Naive thymus-derived CD8-positive, alpha-beta T cell (primary cell): ENCODE data around the gene ROPN1B. TPM values are rescaled to one million over a fixed set of nuclear protein-coding genes. Genes with fewer than 3 reads are reported as not detected.
"Not testable (repeated sequence)": the region's sequence is repeated elsewhere in the genome, so short reads cannot be mapped to it uniquely, and the experiment has no call there.

Source experiments
- ATAC-seq, 2 donors: fragments of 150-1000 bp; cut with Tn5 transposase in 1 of 2; sonication (Bioruptor Pico), chemical (Tn5 transposase) in 1 of 2; 1 replicate in 1 of 2; 2 replicates in 1 of 2; pipeline ENCODE4 v1.10.0; 2021; ENCODE audit warnings: mild to moderate bottlenecking in 2 of 2, moderate library complexity in 2 of 2
- POLR2A ChIA-PET: fragments of 350-600 bp; sonication (Branson Sonifier 250); formaldehyde crosslinking; loops from one replicate; lab custom pipeline; 2021; ENCODE audit warnings: antibody characterized with exemption; lab: Charles Lee
- DNase-seq, 10 donors: peaks; one replicate each; pipeline versions ENCODE4 v3.0.0 to v3.0.0-alpha.2; 2020 to 2022
- H3K27ac Mint-ChIP-seq, 10 donors: one replicate each; pipeline ENCODE4 v1.8.0; 2020 to 2022; ENCODE audit warnings: mild to moderate bottlenecking in 10 of 10, mixed read lengths in 10 of 10, moderate library complexity in 4 of 10, inconsistent platforms in 1 of 10
- H3K27me3 Mint-ChIP-seq, 5 donors: one replicate each; pipeline ENCODE4 v1.8.0; 2021 to 2022; ENCODE audit warnings: mixed read lengths in 5 of 5
- H3K36me3 Mint-ChIP-seq, 3 donors: one replicate each; pipeline ENCODE4 v1.8.0; 2020 to 2022; ENCODE audit warnings: mixed read lengths in 3 of 3, mild to moderate bottlenecking in 2 of 3, inconsistent platforms in 1 of 3
- H3K4me1 Mint-ChIP-seq, 4 donors: one replicate each; pipeline ENCODE4 v1.8.0; 2021 to 2022; ENCODE audit warnings: mixed read lengths in 4 of 4
- H3K4me3 Mint-ChIP-seq, 10 donors: one replicate each; pipeline ENCODE4 v1.8.0; 2020 to 2022; ENCODE audit warnings: mild to moderate bottlenecking in 10 of 10, mixed read lengths in 10 of 10, moderate library complexity in 6 of 10, inconsistent platforms in 1 of 10
- H3K9me3 Mint-ChIP-seq, 9 donors: one replicate each; pipeline ENCODE4 v1.8.0; 2020 to 2022; ENCODE audit warnings: mixed read lengths in 9 of 9, mild to moderate bottlenecking in 3 of 9, inconsistent platforms in 1 of 9, moderate library complexity in 1 of 9
- polyA plus RNA-seq, 3 donors: library from polyadenylated mRNA; unstranded; fragments of 300-500 nt; fragmentation: Illumina TruSeq; gene quantifications; one replicate each; pipeline ENCODE4 v1.2.3, GENCODE V29; 2021
- total RNA-seq, 8 experiments: library from RNA in 2 of 8; stranded (reverse) in 2 of 8; gene quantifications; one replicate each; pipeline ENCODE4 v1.2.3 and lab custom pipeline; 2021 to 2026

ROPN1B gene
- total RNA-seq (not detected), polyA plus RNA-seq (not detected), total RNA-seq (lab: John Stamatoyannopoulos, UW) (0 to 0.21 (median 0) reads per million in 6 experiments)

DNA sequence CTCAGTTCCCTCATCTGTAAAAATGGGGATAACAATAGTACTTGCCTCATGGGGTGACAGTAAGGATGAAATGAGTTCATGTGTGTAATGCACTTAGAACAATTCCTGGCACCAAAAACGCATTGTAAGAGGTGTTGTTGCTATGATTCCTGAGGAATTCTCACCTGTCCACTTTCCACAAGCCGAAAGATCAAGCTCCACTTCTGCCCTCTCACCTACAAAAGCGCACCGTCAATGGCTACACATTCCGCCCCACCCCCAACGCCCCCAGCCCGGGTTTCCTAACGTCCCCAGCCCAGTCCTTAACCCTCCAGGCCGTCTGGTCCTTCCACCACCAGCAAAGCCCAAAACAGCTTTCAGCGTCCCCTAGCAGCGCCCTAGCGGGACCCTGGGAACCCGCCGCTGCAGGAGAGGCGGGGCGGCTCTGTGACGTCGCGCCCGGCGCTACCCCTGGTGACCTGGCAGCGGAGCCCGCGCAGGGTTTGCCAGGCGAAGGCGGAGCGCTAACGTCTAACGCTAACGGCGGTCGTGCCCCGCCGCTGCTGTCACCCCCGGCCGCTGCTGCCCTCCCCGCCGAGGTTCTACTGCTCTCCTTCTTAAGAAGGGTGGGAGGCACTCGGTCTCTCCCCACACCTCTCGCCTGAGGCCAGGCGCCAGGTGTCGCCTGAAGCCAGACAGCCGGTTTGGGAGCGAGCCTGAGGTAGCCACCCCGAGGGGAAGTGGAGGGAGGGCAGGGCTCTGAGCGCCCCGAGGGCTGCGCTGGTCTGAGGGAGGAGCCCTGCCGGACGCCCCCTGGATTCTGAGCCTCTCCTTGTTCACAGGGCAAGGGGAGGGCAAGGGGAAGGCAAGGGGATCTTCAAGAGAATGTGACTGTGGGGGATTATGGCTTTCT lies at the start of gene ROPN1B:
Gene ROPN1B, plus strand, starts transcription at position 478 of the 892 bp plus-strand sequence. CDS start 2,877 bp downstream, outside the sequence.
- H3K27ac Mint-ChIP-seq: peak within 1 kb of the TSS in 2 of 10 donors; percentile 33 to 46
- ATAC-seq: peak; percentile 89 to 90
- peaks cover 2 to 13% (median 9%) of the 10 kb centered on the region in 4 donors for H3K4me1 Mint-ChIP-seq
- POLR2A ChIA-PET, DNase-seq, H3K9me3 Mint-ChIP-seq, H3K36me3 Mint-ChIP-seq: not testable (repeated sequence)
- H3K27me3 Mint-ChIP-seq: peaks cover 9 to 22% (median 17%) of the 10 kb centered on the region in 5 donors
- peak within 1 kb of the TSS; percentile 55 to 82 (median 74) for H3K4me3 Mint-ChIP-seq

- DNase-seq, POLR2A ChIA-PET, H3K4me3 Mint-ChIP-seq, H3K4me1 Mint-ChIP-seq, H3K9me3 Mint-ChIP-seq, H3K27me3 Mint-ChIP-seq, H3K36me3 Mint-ChIP-seq, ATAC-seq: not testable (repeated sequence)
- H3K27ac Mint-ChIP-seq: peak overlapping the region in 1 of 10 donors; percentile 75
These were observed 48.8 kb upstream of the ROPN1B start for GRCh38 chr3:125920191-125920590.

GRCh38 chr3:125920751-125921279 lies 48.2 kb upstream of the ROPN1B start:
- DNase-seq, H3K4me3 Mint-ChIP-seq, POLR2A ChIA-PET, H3K36me3 Mint-ChIP-seq, ATAC-seq, H3K4me1 Mint-ChIP-seq, H3K27me3 Mint-ChIP-seq, H3K9me3 Mint-ChIP-seq: not testable (repeated sequence)
- peak overlapping the region in 1 of 10 donors; percentile 75 for H3K27ac Mint-ChIP-seq

DNA sequence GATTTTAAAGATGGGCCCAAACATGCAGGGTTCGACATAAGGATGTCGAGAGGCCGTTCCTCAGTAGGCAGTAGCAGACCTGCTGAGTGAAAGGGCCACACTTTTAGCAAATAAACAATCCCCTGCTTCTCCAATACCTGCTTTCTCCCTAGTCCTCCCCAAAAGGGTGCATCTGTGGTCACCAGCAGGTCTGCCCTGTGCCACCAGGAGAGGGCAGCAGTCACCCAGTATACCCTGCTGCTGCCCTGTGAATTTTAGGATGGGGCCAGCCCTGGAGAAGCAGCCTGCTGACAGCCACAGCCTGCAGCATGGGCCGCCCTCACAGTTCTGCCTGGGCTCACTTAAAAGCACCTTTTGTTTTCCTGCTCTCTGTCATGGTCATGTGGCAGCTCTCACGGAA lies 47.3 kb upstream of the ROPN1B start:
- H3K4me3 Mint-ChIP-seq, H3K27me3 Mint-ChIP-seq, POLR2A ChIA-PET, H3K4me1 Mint-ChIP-seq, H3K36me3 Mint-ChIP-seq, ATAC-seq, H3K27ac Mint-ChIP-seq, H3K9me3 Mint-ChIP-seq: not testable (repeated sequence)
- DNase-seq: peak in 9 of 10 donors; percentile 14 to 48 (median 37)

DNA sequence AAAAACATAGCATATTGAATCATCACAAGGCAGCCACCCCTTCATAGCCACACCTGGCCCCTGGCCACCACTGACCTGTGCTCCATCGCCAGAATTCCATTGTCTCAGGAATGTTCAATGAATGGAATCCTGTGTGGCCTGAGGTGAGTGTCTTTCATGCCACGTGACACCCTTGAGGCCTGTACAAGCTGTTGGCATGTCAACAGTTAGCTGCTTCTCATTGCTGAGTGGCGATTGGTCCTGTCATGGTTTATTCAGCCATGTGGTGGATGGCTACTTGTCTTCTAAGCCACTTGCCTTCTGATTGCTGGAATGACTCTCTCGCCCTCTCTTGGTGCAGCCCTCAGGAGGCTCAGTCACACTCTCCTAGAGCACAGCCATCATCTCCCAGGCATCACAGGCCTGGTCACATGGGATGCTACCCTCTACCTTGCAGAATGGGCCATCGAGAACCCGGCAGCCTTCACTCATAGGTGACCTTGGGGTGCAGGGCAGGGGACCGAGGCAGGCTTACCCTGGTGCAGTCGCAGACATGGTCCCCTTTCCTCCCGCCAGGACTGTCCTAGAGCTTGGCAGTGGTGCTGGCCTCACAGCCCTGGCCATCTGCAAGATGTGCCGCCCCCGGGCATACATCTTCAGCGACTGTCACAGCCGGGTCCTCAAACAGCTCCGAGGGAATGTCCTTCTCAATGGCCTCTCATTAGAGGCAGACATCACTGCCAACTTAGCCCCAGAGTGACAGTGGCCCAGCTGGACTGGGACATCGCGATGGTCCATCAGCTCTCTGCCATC lies 45.5 kb upstream of the ROPN1B start:
- H3K36me3 Mint-ChIP-seq, POLR2A ChIA-PET, H3K4me3 Mint-ChIP-seq, H3K9me3 Mint-ChIP-seq, DNase-seq, ATAC-seq, H3K27ac Mint-ChIP-seq, H3K27me3 Mint-ChIP-seq, H3K4me1 Mint-ChIP-seq: not testable (repeated sequence)

- H3K36me3 Mint-ChIP-seq, DNase-seq, H3K4me1 Mint-ChIP-seq, ATAC-seq, POLR2A ChIA-PET, H3K9me3 Mint-ChIP-seq, H3K27me3 Mint-ChIP-seq, H3K4me3 Mint-ChIP-seq: not testable (repeated sequence)
- peak overlapping the region in 1 of 10 donors; percentile 8 for H3K27ac Mint-ChIP-seq
These were observed 44.7 kb upstream of the ROPN1B start for GRCh38 chr3:125924276-125924675.

GRCh38 chr3:125925727-125926126 lies 43.3 kb upstream of the ROPN1B start:
- DNase-seq, H3K4me3 Mint-ChIP-seq, ATAC-seq, H3K27me3 Mint-ChIP-seq, H3K27ac Mint-ChIP-seq, H3K9me3 Mint-ChIP-seq, H3K36me3 Mint-ChIP-seq, POLR2A ChIA-PET: not testable (repeated sequence)
- H3K4me1 Mint-ChIP-seq: peaks cover 2 to 13% (median 8%) of the 10 kb centered on the region in 4 donors

DNA sequence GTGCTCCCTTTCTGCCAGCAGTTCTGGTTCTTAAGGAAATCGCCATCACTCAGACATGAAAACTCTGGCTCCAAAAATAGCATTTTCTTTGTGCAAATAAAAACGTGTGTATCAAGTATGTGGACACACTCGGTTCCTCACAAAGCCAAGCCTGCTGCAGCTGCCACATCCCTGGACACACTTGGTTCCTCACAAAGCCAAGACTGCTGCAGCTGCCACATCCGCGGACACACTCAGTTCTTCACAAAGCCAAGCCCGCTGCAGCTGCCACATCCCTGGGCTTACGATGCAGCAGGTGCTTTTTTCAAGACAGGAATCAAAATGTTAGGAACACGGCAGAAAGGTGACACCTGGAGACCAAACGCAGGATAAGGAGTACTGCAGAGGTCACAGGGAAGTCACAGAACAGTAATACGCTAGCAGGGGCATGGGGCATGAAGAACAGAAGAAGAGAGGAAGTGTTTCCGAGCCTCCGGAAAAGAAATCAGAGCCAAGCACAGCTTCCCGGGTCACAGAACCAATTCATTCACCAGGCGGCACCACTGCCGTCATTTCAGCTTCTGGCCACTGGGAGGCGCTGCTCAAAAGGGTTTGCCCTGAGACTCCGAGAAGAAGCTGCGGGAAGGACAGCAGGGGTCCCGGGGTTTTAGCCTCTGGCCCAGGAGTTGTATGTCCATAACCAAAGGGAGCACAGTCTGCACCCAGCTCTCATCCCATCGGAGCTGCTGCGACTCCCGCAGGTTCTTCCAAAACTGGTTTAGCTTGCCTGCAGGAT lies 40.0 kb upstream of the ROPN1B start:
- ATAC-seq, POLR2A ChIA-PET, H3K27me3 Mint-ChIP-seq, H3K9me3 Mint-ChIP-seq, H3K36me3 Mint-ChIP-seq: not testable (repeated sequence)
- Mint-ChIP-seq H3K27ac (peak overlapping the region in 2 of 10 donors; percentile 65 to 66), H3K4me3 (peak overlapping the region in 2 of 10 donors; percentile 6 to 59), H3K4me1 (peaks cover 2 to 13% (median 10%) of the 10 kb centered on the region in 4 donors)
- DNase-seq: peak; percentile 38 to 76 (median 62)

- peaks cover 2 to 13% (median 9%) of the 10 kb centered on the region in 4 donors for H3K4me1 Mint-ChIP-seq
- not testable (repeated sequence) for H3K9me3 Mint-ChIP-seq
These were observed 39.2 kb upstream of the ROPN1B start for GRCh38 chr3:125929765-125930164.

GRCh38 chr3:125931355-125931880 lies 37.6 kb upstream of the ROPN1B start:
- H3K4me3 Mint-ChIP-seq, ATAC-seq, H3K9me3 Mint-ChIP-seq, H3K36me3 Mint-ChIP-seq, H3K27ac Mint-ChIP-seq, DNase-seq: not testable (repeated sequence)
- POLR2A ChIA-PET: interaction anchor here (0.7 kb wide), 1 partner anchor 752 kb away, joined by 3 read pairs; no protein-coding TSS in a partner anchor
- Mint-ChIP-seq H3K27me3 (peaks cover 3 to 34% (median 9%) of the 10 kb centered on the region in 5 donors), H3K4me1 (peaks cover 4 to 13% (median 9%) of the 10 kb centered on the region in 4 donors)

More at GRCh38 chr3:125929765-125930164, 39.2 kb upstream of the ROPN1B start:
- Mint-ChIP-seq H3K27me3 (peaks cover 0 to 18% (median 6%) of the 10 kb centered on the region in 5 donors), H3K27ac (peak overlapping the region in 2 of 10 donors; percentile 55 to 62), H3K4me3 (peak overlapping the region in 4 of 10 donors; percentile 40 to 62 (median 56))
- H3K36me3 Mint-ChIP-seq, DNase-seq, POLR2A ChIA-PET, ATAC-seq: not testable (repeated sequence)

GRCh38 chr3:125933397-125934173 lies 35.4 kb upstream of the ROPN1B start:
- POLR2A ChIA-PET, H3K36me3 Mint-ChIP-seq, H3K4me3 Mint-ChIP-seq: not testable (repeated sequence)

More at GRCh38 chr3:125933397-125934173, 35.4 kb upstream of the ROPN1B start:
- Mint-ChIP-seq H3K27me3 (peaks cover 4 to 39% (median 12%) of the 10 kb centered on the region in 5 donors), H3K4me1 (peaks cover 4 to 13% (median 9%) of the 10 kb centered on the region in 4 donors)
- H3K27ac Mint-ChIP-seq, H3K9me3 Mint-ChIP-seq, DNase-seq, ATAC-seq: not testable (repeated sequence)
